GM18517 (cell line): ENCODE results near the gene TARS3.

Experiments used
- ATAC-seq: cut with Tn5 transposase; IDR thresholded peaks from one replicate; pipeline ENCODE4 v1.9.1; 2021; ENCODE audit warnings: mild to moderate bottlenecking, moderate library complexity; ENCODE audit not compliant: unreplicated experiment

TARS3 gene

DNA sequence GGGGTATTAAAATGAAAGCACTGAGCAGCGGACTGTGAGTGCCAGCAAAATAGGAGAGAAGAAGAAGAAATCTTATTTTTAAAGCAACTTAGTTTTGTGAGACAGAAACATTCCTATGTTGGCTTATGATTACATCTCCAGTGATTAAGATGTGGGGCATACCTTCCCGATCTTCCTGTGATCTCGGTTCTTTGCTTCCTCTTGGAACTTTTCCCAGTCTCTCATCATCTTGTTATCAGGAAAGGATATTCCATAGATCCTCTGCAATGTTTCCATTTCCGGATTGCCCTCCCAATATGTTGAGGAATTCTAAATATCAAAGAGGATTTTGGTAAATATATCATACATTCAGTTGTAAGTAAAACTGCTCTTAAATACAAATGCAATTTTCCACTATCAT lies 22.2 kb downstream of the TARS3 start:
- ATAC-seq = no peak

- no peak for ATAC-seq
These were observed 26.0 kb downstream of the TARS3 start for GRCh38 chr15:101698314-101698713.

DNA sequence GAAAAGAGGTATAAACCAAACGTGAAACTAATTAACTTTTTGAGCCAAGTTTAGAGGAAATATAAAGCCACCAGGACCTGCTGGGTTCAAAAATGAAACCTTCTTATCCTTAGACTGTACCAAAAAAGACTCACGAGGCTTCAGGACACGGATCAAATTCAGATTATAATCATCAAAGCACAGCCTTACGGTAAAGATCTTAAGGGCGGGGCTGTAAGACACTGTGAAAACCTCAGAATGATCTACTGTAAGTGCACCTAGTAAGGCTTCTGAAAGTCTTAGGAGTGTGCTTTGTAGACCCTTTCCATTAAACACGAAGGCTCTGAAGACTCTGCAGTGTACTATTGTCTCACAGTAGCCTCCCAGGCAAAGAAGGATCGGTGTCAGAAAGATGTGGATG lies 26.8 kb downstream of the TARS3 start:
- ATAC-seq = no peak

DNA sequence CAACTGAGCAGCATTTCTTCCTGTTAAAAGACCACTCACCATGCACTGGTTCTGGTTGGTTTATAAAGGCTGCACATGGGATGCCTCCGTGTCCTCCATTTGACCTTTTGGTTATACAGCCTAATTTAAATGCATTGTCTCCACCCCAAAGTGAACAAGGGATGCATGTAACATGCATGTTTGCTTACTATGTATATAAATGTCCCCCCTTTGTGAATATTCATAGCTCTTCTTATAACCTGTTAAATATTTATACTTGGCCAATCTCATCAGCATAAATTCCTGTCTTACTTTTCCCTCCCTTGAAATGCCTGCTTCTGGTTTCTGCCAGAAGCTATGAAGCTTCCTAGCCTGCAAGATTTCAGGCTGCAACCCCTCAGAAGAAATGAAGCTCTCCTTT lies 27.4 kb downstream of the TARS3 start:
- ATAC-seq = no peak

- no peak for ATAC-seq
These were observed 30.0 kb downstream of the TARS3 start for GRCh38 chr15:101694261-101694660.

DNA sequence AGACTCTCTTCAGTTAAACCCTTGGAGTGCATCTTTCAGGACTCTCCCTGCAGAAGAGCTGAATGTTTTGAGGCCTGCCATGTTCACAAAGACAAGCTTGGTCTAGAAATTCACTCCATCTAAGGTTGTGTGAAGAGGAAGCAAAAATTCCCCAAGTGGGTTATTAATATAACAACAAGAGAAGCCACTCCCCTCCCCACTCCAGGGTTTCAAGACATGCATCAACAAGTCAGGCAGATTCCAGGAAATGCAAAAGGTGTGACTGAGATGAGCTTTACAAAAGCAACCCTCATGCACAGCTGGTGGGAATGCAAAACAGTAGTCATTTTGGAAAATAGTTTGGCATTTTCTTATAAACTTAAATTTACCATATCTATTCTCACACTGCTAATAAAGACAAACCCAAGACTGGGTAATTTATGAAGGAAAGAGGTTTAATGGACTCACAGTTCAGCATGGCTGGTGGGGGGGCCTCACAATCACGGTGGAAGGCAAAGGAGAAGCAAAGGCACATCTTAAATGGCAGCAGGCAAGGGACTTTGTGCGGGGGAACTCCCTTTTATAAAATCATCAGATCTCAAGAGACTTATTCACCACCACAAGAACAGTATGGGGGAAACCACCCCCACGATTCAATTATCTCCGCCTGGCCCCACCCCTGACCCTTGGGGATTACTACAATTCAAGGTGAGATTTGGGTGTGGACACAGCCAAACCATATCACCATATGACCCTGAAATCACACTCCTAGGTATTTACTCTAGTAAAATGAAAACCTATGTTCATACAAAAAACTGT lies 31.3 kb downstream of the TARS3 start:
- ATAC-seq = no peak

DNA sequence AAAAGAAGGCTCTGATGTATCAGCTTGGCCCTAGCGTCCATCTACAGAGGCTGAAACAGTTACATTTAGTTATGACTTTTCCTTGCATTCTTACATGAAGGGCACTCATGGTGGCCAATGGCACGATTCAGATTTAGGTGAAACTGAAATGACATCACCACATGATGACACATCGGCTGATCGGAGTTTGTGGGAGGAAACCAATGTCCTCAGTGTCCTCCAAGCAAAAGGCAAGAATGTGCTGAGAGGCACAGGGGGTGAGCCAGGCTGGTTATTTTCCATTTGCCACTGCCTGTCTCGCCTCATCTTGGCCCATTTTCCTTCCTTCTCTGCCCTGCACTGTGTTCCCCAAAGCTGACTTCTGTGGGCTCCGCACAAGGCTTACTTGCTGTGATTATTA lies 34.4 kb downstream of the TARS3 start:
- no peak for ATAC-seq

- ATAC-seq = no peak
These were observed 37.6 kb downstream of the TARS3 start for GRCh38 chr15:101686718-101687117.

DNA sequence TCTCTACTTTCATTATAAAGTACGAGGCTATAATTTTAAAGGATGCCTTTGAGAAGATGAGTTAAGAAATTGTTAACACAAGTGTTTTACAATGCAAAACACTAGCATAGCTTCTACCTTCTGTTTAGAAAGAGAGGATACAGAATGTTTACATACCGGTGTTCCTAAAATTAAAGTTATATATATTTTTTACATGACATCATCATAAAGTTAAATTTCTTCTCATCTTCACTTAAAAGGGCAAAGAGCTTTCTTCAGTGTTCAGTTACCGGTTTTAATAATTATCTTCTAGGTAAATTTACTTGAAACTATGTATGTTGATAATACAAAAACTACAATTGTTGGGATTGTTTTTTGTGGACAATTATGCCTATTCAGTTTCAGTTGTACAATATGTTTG lies 39.4 kb downstream of the TARS3 start:
- ATAC-seq = no peak

DNA sequence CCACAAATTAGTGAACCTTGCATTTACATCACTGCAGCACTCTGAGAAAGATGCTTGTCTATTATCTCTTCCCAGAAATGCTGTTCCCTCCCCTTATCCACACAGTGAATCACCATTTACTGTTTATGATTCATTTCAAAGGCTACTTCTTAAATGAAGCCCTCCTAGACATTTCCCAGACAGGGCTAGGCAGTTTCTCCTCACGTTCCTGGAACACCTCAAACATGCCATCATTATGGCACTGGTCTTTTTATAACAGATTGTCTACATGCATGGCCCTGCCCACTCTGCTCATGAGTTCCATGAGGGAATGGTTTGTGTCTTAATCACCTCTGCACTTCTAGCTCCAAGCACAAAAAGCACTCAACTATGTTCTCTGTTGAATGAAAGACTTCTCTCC lies 39.9 kb downstream of the TARS3 start:
- ATAC-seq = no peak

DNA sequence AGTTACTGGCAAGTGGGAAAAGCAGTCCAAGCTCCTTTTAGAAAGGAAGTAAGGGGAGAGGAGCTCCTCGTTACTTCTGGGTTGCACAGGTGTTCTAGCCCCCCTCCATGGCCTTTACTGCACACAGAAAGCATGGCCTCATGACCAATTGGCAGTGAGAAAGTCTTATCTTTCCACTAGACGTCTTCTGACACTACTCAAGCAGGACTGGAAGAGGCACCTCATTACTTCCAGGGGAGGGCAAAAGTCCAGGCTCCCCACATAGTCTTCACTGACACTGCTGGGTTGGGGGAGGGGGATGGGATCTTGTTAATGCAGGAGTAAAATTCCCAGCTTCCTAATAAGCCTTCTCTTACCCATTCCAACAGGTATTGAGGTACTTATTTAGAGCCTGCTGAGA lies 44.5 kb downstream of the TARS3 start:
- ATAC-seq = no peak

DNA sequence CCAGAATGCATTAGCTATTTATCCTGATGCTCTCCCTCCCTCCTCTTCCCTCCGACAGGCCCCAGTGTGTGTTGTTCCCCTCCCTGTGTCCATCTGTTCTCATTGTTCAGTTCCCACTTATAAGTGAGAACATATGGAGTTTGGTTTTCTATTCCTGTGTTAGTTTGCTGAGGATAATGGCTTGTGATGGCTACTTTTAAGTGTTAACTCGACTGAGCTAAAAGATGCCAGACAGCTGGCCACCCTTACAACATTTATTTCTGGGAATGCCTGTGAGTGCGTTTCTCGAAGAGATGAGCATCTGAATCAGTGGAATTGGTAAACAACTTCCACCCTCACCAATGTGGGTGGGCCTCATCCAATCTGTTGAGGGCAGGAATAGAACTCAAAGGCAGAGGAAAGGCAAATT lies 47.3 kb downstream of the TARS3 start:
- ATAC-seq = no peak

DNA sequence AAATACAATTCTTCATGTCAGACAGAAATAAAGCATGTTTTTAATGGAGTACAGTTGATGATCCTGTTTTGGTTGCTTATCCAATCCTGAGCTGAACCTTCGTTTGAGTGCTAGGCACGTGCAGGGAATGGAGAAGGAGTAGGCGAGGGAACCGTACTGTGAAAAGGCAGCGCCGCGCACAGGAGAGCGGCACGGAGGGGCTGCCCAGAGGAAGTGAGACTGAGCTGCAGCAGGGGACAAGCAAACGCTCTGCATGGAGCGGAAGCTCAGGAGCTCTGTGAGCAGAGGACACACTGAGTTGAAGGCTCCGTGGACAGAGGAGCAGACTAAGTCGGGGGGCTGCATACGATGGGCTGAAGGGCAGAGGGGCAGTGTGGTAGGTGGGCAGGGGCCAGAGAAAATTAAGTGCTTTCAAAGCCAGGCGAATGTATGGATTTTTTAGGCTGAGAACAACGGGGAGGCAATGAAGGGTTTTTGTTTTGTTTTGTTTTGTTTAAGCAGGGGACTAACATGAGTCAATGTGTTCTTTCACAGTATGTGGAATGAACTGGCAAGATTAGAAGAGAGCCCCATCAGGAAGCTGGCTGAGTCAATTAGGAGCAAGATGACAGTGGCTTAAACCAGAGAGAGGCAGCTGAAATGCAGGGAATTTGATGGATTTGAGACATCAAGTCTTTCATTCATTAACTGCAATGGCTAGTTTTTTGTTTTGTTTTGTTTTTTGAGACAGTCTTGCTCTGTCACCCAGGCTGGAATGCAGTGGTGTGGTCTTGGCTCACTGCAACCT lies 48.3 kb downstream of the TARS3 start:
- ATAC-seq = peak; percentile 67

- no peak for ATAC-seq
These were observed 49.3 kb downstream of the TARS3 start for GRCh38 chr15:101675015-101675414.

- no peak for ATAC-seq
These were observed 52.0 kb downstream of the TARS3 start for GRCh38 chr15:101672298-101672697.

GRCh38 chr15:101669744-101670143 lies 54.5 kb downstream of the TARS3 start:
- no peak for ATAC-seq

DNA sequence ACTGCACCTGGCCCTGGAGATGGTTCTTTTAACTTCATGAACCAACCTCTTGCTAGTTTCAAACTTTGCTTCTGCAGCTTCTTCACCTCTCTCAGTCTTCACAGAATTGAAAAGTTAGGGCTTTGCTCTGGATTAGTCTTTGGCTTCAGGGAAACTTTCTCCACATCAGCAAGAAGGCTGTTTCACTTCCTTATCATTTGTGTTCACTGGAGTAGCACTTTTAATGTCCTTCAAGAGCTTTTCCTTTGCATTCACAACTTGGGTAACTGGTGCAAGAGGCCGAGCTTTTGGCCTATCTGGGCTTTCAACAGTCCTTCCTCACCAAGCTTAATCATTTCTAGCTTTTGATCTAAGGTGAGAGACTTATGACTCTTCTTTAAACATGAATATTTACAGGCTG lies 56.4 kb downstream of the TARS3 start:
- ATAC-seq = no peak

DNA sequence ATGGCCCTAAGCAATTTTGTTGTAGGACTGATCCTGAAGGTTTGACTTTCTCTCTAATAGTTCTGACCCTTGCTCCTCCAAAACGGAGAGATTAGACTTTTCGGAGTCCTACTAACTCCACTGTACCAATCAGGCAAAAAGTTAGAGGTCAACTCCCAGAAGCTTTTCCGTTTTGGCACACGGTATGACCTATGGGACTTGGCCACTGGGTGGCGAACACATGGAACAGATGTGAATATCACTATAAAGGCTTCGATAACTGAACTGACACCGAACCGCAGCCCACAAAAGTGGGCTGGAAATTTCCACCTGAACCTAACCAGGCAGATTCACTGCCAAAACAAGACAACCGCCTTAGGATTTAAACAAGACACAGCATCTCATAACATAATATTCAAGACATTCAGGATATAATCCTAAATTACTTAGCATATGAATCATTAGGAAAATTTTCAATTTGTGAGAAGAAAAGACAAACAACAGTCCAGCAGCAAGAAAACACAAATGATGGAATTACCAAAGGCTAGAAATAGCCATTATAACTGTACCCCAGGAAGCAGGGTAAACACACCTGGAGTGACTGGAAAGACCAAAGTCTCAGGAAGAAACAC lies 59.9 kb downstream of the TARS3 start:
- no peak for ATAC-seq

DNA sequence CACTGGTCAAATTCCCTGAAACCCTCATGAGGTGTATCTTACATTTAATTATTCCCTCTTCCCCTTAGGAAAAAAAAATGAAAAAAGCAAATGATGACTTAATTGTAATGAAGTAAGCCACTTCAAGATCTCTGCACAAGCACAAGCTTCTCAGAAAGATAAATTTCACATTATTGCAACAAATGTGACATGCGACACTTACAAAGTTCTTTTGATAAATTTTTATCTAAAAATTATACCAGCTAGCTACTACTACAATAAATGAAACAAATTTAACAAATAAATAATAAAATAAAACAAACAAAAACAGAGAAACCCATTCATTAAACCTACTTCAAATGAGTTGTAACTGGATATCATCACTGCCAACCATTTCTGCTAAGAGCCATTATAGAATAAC lies 62.1 kb downstream of the TARS3 start:
- ATAC-seq = no peak

- no peak for ATAC-seq
These were observed 64.3 kb downstream of the TARS3 start for GRCh38 chr15:101660005-101660404.

DNA sequence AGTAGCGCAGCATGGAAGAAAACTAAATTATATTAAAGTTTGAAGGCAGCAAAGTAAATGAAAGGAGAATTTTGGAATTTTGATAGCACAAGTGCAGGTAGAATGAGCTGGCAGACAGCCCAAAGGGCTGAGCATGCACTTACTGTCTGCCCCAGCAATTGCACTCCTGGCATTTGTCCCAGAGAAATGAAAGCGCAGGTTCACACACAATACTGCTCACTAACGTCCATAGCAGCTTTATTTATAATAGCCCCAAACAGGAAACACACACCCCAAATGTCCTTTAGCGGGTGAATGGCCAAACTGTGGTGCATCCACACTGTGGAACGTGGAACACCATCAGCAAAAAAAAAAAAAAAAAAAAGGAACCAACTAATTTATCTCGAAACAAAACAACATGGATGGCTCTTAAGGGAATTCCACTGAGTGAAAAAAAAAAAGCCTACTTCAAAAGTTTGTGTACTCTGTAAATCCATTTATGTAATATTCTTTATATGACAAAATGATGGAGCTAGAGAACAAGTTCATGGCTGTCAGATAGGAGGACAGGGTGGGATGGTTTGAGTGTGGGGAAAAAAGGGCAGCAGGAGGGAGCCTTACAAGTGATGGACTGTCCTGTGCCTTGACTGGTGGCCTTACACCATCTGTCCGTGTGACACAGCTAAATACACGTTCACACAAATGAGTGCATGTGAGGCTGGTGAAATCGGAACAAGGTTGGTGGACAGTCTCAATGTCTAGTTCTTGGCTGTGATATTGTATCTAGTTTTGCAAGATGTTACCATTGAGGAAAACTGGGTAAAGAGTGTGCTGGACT lies 66.1 kb downstream of the TARS3 start:
- ATAC-seq = no peak
